NCI-H2107 (cell line): ENCODE measurements around the gene DMXL1.

Experiments used
- DNase-seq: peaks from one replicate; lab custom pipeline; 2025; lab: John Stamatoyannopoulos, UW

The DMXL1 gene

GRCh38 chr5:119269061-119269944 is 198.4 kb downstream of the DMXL1 start:
- no peak for DNase-seq

DNA sequence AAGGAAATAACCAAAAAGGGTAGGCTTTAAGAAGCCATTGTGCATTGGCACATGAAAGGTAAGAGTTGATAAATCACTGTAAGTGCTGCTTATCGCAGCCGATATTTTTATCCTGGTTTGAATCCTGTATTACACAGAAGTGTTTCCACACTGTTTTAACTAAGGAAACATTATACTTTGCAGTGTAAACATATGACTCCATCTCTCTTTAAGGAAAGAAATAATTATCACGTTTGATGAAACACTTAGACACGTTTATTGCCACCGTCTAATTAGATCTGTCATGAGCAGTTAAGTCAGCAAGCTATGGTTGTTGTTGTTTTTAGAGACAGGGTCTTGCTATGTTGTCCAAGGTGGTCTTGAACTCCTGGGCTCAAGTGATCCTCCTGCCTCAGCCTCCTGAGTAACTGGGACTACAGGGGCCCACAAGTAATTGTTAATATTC is 199.3 kb downstream of the DMXL1 start:
- DNase-seq, result no peak

GRCh38 chr5:119270960-119271757 is 200.3 kb downstream of the DMXL1 start:
- DNase-seq, result no peak

DNA sequence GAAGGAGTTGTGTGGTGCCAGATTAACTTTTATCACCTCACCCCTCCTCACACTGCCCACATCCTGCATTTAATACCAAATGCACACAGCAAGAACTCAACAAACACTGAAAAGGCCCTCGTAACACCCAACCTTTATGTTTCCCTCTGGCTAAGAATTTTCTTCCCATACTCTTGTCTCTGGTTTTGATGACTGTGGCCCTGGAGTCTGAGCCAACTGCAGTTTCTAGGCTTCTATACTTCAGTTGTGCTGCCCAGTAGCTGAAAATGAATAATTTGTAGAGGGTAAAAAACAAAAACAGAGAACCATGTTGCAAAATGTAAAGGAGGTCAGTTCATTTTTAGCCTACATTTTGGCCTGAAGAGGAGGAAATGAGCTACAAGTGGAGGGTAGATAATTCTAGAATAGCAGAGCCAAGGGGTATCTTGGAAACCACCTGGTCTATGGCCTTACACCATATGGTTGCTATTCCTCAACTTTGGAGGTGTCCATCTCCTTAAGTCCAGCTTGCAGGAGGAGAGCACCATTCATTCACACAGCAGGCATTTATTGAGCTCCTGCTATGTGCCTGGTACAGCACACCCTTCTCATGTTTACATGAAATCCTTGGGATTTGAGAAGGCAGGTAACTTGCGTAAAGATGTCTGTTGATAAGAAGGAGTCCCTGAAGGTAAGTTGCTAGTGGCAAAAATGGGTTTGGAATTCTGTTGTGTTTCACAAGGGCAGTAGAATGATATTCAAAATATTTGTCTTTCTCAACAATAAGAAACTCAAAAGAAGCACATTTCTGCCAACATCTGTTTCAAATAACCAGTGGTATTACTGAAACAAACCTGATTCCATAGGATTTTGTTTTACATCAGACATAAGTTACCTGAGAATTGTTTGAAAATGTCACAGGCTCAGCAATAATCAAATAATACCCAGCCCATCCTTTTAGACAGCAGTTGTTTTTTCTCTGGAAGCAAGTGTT is 201.2 kb downstream of the DMXL1 start:
- no peak for DNase-seq

DNA sequence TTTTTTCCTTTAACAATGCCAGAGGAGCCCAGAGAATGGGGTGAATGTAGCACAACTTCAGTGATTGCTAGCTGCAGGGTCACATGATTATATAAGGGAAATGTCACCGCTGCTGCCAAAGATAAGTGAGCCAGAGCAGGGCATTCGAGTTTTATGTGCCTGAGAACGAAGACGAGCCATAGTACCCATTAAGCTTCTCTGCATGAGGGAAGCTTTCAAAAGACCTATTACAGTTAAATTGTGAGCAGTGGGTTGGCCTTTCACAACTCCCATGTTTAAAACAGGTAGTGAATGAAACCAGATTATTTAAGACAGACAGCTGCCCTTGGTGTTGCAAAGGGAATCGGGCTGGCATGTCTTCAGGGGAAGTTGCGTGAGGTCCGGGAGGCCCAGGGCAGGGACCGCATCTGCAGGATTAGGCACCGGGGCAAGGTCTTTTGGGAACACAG is 202.5 kb downstream of the DMXL1 start:
- DNase-seq, result no peak

DNA sequence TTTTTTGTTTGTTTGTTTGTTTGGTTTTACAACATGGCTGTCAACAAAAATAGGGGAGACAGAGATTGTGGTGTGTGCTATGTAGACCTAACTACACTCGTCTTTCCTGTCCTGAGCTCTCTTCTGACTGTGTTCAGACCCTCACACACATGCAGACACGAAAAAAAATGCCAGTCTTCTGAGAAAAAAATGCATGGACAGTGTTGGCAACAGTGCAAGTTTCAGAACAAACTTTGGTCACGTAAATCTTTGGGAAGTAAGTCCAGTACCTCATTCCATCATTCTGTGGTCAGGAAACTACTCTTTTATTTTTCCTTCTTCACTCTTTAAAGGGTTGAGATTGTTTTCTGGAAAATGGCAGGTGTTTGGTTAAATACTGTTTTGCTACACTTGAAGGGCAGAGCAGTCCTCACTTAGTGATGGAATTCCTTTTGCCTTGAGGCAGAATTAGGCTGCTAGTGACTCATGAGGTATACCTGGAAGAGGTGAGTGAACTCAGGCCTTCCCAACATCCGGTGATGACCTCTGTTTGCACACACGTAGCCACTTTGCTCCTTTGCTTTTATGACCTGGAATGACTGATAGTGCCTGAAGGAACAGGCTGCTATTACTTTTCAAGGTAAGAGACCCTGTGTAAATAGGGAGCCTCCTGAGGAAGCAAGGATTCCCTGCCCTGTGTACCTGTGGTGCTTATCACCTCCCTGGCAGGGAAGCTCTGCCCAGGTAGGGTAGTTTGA is 203.3 kb downstream of the DMXL1 start:
- no peak for DNase-seq

GRCh38 chr5:119274767-119275130 is 203.9 kb downstream of the DMXL1 start:
- no peak for DNase-seq

GRCh38 chr5:119275146-119275545 is 204.3 kb downstream of the DMXL1 start:
- no peak for DNase-seq

GRCh38 chr5:119275601-119276173 is 204.8 kb downstream of the DMXL1 start:
- DNase-seq, result no peak

DNA sequence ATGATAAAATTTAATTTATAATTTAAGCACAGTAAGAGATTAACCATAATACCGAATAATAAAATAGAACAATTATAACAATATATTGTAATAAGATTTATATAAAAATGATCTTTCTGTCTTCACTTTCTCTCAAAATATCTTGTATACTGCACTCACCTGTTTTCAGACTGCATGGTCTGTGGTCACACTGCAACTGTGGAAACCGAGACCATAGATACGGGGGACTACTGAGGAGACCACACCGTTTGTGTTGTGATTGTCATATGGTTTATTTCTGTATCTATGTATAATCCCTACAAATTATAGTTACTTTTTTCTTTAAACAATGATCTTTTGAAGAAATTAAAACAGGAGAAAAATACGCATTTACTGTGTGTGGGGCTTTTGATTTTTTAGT is 206.1 kb downstream of the DMXL1 start:
- no peak for DNase-seq

GRCh38 chr5:119279093-119279492 is 208.2 kb downstream of the DMXL1 start:
- DNase-seq, result no peak

GRCh38 chr5:119280380-119280779 is 209.5 kb downstream of the DMXL1 start:
- no peak for DNase-seq

DNA sequence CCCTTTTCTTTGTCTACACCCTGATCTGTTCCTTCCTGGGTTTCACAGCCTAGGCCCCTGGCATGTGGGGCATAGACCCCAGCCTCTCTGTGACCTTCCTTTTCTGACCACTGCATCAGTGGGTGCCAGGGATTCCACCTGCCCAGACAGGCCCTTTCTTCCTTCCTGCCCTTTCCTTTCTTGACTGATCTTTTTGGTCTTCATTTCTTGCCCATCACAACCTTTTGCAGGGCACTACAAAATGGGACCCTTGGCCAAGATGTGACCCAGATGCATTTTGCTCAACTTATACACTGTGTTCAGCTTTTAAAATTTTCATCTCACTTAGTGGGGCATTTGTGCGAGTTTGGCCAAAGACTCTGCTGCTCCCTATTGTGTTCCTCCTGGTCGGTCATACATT is 211.7 kb downstream of the DMXL1 start:
- no peak for DNase-seq

DNA sequence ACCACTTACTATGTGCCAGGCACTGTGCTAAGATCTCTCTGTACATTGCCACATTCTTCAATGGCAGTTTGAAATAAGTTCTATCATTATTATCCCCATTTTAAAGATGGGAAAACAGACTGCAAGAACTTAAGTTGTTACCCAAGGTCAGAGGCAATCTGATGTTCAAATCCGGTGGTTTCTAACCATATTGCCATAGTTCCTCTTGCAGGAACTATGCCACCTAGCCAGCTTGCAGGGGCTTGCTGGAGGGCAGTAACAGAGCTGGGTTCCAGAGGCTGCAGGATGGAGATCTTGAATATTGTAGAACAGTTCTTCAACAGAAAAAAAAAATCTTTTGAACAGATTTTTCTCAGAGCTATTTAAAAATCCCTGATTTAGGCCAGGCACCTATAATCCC is 213.1 kb downstream of the DMXL1 start:
- no peak for DNase-seq

DNA sequence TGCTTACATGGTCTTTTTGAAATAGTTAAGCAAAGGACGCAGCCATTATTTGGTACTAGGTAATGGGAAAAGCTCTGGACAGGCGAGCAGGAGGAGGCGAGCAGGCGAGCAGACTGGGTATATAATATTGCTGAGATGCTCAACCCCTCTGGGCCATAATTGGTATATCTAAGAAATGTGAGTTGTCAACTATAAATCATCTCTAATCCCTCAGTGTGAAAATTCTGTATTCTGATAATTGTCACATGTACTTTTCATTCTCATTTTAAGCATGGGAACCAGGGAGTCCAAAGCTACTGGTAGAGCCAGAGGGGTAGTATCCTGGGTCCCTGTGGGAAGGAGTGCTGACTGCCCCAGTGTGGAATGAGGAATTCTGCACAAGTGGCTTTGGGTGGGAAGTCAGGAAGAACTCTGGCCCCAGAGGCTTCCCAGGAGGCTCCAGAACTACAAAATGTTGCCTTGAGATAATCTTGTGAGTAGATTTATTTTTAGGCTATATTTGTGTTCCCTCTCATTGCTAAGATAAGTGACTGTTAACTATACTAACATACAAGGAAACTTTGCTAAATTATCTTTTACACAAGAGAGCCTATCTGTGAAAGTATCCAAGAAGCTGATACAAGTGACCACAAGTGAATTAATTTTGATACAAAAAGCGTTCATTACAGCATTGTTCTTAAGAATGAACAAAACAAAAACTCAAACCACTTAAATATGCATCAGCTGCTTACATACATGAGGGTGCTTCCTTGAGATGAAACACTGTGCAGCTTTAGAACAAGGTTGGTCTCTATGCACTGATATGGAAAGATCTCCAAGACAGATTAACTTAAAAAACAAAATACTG is 214.4 kb downstream of the DMXL1 start:
- DNase-seq, result no peak

DNA sequence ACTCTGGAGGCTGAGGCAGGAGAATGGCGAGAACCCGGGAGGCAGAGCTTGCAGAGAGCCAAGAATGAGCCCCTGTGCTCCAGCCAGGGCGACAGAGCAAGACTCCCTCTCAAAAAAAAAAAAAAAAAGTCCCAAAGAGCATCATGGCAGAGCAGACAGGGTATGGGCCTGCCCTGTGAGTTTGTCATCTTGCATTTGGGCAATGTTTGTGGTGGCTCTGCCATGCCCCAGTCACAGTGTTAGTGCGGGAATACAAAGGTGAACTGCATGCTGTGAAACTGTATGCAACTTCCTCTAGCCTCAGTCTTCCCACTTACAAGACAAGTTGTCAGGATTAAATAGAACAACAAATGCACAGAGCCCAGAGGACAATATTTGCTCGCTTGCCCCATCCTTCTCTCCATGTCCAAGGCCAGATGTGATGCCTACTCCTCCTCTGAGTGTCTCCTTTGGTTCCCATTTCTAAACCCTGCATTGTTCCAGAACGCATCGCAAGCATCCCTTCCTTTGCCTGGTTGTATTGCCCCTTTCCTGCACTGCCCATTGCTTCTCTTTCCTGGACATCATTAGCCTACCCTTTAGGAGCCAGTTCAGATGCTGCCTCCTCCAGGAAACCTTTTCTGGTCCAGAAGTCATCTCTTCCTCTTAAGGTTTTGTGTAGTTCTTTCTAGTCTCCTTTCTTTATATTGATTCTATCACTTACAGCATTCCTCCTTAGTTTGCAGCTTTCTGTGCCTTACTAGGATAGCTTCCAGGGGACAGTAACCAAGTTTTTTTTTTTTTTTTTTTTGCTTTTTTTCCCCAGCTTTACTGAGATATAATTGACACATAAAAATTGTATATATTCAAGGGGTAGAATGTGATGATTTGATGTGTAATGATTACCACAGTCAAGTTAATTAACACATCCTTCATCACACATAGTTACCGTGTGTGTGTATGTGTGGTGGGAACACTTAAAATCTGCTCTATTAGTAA is 215.9 kb downstream of the DMXL1 start:
- DNase-seq, result no peak

DNA sequence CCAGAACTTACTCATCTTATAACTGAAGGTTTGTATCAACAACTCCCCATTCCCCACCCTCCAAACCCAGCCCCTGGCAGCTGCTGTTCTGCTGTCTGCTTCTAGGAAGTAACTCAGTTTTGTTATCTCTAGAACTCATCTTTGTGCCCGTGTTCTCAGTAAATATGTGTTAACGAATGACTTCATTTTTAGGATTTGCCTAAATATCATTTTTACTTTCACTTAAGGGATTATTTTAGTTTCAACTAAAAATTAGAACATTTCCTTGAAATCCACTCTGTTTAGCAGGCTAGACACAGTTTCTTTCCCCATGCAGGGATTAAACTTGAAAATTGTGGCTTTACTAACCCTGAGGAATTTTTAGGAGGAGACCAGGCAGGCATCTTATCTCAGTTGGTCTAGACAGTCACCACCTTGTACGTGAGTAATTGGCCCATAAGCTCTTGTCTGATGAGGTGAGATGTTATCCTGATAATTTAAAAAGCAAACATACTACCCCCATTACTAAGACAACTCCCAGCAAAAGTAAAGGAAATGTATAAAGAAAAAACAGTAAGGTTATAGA is 216.7 kb downstream of the DMXL1 start:
- DNase-seq, result no peak

DNA sequence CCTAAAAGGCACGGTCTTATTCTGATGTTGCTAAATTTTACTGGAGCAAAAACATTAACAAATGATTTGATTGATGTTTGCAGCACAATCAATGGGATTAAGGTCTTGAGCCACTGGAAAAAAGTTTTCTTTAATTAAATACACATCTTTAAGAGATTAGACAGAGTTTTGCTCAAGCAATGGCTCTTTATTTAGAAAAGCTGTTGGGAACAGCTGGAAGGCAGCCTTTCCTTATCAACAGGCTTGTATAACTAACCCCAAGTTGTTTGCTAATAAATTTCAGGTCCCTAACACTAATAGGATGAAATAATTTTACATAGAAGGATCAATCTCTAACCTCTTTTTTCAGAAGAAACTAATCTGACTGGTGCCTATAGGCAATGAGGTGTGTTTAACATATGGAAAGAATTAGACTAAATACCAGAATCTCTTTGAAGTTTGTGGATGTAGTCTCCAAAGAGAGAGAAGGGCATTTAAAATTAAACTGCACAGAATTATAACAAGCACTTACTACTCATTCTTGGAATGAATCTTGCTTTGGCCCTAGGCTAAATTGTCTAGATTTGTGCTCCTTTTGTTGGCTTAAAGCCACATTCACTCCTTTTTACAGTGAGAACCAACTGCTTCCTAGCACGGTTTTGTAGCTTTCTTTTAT is 217.6 kb downstream of the DMXL1 start:
- DNase-seq, result no peak
